ENCODE results near the gene ACSS2.

ACSS2 gene

GRCh38 chr20:34951252-34951651 is 74.8 kb downstream of the ACSS2 start:
- no peak for DNase-seq (ENCODE audit: low spot score)

DNA sequence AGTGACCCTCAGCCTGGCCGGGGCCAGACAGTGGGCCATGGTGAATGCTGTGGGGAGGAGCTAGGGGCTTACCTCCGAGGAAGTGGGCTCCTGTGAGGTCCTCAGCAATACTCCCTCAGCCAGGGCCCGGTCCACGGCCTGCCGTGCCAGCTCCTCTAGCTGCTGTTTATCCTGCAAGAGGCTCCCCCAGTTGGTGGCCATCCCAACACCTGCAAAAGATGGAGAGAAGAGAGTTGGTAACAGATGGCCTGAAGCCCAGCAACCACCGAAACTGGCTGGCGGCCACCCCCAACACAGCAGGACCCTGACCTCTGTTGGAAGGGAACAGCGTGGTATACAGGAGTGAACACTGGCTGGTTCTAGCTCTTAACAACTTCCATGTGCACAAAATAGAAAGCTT is 75.2 kb downstream of the ACSS2 start:
- DNase-seq (ENCODE audit: low spot score): no peak

DNA sequence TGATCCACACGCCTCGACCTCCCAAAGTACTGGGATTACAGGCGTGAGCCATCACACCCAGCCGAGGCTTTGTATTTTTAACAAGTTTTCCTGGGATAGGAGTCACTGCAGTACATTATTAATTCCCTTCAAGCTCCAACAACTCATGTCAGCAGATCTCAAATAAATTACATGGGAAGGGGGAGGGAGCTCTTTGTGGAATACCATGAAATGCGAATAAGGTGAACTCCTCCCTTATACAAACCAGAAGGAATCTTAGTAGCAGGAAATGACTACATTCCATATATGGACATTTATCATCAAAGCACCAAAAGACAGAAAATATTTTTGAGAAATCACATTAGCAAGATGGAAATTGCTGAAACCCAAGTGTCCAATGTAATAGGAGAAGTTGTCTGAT is 76.3 kb downstream of the ACSS2 start:
- DNase-seq (ENCODE audit: low spot score): no peak

DNA sequence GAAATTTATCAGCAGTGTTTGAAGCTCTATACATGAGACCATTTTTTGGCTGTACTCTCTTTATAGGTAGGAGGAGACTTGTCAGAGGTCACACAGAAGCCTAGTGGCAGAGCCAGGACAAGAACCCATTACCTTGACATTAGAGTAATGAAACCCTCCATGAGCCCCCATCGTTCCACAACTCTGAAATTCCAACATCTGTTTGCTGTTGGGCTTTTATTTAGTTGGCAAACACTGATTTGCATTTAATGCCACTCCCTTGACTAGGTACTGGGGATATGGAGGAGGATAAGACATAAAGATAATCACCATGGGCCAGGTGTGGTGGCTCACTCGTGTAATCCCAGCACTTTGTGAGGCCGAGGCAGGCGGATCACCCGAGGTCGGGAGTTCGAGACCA is 77.5 kb downstream of the ACSS2 start:
- no peak for DNase-seq (ENCODE audit: low spot score)

DNA sequence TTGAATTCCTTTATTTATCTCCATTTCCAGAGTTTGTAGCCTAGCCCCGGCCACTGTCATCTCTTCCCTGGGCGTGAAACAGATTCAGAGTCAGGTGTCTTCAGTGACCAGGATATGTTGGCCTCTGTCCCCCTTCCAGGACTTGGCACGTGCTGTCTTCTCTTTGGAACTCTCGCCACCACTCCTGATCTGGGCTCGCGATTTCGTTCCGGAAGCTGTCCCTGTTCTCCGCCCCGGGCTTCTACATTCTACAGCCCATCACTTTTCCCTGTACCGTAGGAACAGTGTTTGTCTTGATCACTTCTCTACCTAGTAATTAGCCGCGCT is 78.5 kb downstream of the ACSS2 start:
- DNase-seq (ENCODE audit: low spot score): no peak

DNA sequence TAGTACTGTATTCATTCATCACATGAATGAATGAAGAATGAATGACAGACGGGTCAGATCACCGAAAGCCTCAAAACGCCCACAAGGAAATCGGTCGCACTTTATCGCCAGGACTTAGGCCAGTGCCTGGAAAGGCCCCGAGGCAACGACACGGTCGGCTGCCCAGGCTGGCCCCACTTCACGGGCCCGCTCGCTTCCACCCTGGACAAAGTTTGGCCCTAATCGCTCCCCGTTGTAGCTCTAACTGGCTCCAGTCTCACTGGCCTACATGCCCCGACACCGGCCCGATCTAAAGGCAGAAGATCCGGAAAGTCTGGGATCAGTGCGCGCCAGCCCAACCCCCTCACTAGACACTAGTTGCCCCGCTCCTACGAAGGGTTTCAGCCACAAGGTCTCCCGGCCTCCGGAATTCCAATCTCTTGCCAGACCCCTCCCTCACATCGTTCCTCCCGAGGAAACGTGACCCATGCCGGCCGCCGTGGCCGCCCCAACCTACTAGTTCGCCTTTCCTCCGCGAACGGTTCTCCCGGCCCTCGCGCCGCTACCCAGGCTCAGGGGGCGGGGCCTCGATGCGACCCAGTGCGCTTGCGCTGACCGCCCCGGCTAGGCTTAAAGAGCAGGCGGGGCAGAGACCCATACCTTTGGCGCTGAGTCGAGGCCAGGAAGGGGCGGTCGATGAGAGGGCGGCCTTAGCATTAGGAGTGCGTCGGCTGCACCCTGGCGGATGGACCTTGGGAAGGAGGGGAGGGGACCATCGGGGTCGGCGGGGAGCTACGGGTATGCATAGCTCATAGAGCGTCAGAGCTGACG is 79.0 kb downstream of the ACSS2 start, which contains the start of the genes GSS and MYH7B:
Gene GSS, minus strand, starts transcription at position 576 of the 810 bp plus-strand sequence. CDS start 3,954 bp downstream, outside the sequence.
Gene MYH7B, plus strand, starts transcription at position 638 of the 810 bp plus-strand sequence. CDS start 22,138 bp downstream, outside the sequence.
- peak; percentile 95 for DNase-seq (ENCODE audit: low spot score)

- DNase-seq (ENCODE audit: low spot score): no peak
Measured at GRCh38 chr20:34956041-34956458, 79.6 kb downstream of the ACSS2 start.

DNA sequence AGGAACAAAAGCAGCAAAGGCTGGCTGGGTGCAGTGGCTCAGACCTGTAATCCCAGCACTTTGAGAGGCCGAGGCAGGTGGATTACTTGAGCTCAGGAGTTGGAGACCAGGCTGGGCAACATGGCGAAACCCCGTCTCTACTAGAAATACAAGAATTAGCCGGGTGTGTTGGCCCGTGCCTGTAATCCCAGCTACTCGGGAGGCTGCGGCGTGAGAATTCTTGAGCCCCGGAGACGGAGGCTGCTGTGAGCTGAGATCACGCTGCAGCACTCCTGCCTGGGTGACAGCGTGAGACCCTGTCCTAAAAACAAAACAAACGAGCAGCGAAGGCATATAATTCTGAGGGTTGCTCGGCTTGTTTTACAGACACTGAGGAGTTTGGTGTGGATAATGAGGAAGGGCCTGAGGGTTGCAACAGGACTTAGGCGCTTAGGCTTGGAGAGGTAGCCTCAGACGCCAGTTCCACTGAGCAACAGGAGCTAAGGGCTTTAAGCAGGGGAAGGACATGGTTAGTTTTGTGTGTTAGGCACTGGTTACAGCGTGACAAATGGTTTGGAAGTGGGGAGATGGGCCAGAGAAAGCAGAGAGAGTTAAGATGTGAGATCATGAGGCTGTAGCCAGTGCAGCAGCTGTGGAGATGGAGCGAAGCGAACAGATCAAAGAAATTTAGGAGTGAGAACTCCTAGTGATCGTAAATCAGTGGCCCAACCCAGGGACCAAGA is 80.5 kb downstream of the ACSS2 start:
- no peak for DNase-seq (ENCODE audit: low spot score)

- DNase-seq (ENCODE audit: low spot score): no peak
Measured at GRCh38 chr20:34964486-34964885, 88.1 kb downstream of the ACSS2 start.

DNA sequence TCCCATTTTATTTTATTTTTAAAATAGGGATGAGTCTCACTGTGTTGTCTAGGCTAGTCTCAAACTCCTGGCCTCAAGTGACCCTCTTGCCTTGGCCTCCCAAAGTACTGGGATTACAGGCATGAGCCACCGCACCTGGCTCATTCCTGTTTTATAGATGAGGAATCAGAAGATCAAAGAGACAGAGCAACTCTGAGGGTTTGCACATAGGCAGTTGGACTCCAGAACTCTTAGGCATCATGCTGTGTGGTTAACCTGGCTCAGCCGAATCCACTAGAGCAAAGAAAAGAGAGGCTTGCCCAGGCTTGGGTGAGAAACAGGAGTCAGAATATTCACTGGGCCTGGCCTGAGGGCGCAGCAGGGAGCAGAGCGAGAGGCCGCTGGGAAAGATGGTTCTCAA is 88.6 kb downstream of the ACSS2 start:
- no peak for DNase-seq (ENCODE audit: low spot score)

GRCh38 chr20:34967421-34967820 is 91.0 kb downstream of the ACSS2 start:
- DNase-seq (ENCODE audit: low spot score): no peak

DNA sequence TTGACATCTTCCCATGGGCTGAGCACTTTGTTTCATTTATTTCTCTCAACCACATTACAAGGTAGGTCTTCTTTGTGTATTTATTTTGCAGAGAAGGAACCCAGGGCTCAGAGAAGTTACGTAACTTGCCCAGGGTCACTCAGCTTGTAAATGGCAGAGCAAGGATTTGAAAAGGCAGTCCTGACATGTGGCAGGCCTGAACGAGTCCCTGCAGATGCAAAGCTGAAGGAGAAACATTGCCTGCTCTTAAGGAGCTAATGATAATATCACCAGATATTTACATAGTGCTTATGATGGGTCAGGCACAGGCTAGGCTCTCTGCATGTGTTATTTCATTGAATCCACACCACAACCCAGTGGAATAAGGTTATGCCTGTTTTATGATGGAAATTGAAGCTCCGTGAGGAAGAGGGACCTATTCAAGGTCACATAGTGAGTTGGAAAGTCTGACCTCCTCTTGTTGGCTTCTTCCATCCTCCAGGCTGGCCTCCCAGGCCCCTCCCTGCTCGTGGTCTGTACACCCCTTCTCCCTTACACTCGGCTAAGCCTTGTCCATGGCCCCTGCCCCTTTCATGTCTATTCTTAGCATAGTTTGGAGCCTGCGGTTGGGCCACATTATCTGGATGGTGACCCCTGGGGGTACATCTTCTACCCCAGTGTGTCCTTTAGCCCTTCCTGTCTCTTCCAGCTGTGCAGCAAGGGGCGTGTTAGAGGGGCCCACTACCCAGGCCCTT is 91.8 kb downstream of the ACSS2 start:
- DNase-seq (ENCODE audit: low spot score): no peak

GRCh38 chr20:34970193-34970840 is 93.9 kb downstream of the ACSS2 start:
- DNase-seq (ENCODE audit: low spot score): peak; percentile 84

GRCh38 chr20:34970846-34971560 is 94.6 kb downstream of the ACSS2 start:
- no peak for DNase-seq (ENCODE audit: low spot score)

GRCh38 chr20:34971561-34972235 is 95.3 kb downstream of the ACSS2 start:
- DNase-seq (ENCODE audit: low spot score): no peak

- no peak for DNase-seq (ENCODE audit: low spot score)
Measured at GRCh38 chr20:34974246-34974645, 97.8 kb downstream of the ACSS2 start.

- DNase-seq (ENCODE audit: low spot score): no peak
Measured at GRCh38 chr20:34976286-34976685, 99.9 kb downstream of the ACSS2 start.

All from Ammon's horn (tissue), 1 donor.